Keratinocyte (primary cell): Measurements from ENCODE around the gene AGPS. TPM values are rescaled to one million over a fixed set of nuclear protein-coding genes. Genes with fewer than 3 reads are reported as not detected.

Experiments
- DNase-seq: peaks from one replicate; pipeline ENCODE4 v3.0.0-alpha.2; 2011; ENCODE audit warnings: low read depth, missing footprints, low spot score
- FAIRE-seq: peaks from 2 replicates; lab custom pipeline; 2011; peaks lifted over from hg19 to GRCh38; lab: Jason Lieb, UNC
- H2AFZ ChIP-seq: 2 replicates; pipeline ENCODE4 v1.6.0; 2012; ENCODE audit warnings: low read length, control low read depth, inconsistent platforms; ENCODE audit not compliant: control insufficient read depth
- H3K27ac ChIP-seq: 2 replicates; pipeline ENCODE4 v1.5.1; 2011; ENCODE audit warnings: low read length; ENCODE audit not compliant: control insufficient read depth, insufficient read depth
- H3K27me3 ChIP-seq: 3 replicates; pipeline ENCODE4 v1.6.0; 2011; ENCODE audit warnings: low read length; ENCODE audit not compliant: control insufficient read depth, insufficient read depth; ENCODE audit errors: extremely low read depth
- H3K36me3 ChIP-seq, 2 experiments: 2 replicates in 1 of 2; 3 replicates in 1 of 2; pipeline ENCODE4 v1.5.1; 2011; ENCODE audit warnings: low read length in 2 of 2, mild to moderate bottlenecking in 1 of 2; ENCODE audit not compliant: control insufficient read depth in 2 of 2, insufficient read depth in 2 of 2; ENCODE audit errors: extremely low read depth in 1 of 2
- H3K4me1 ChIP-seq: 3 replicates; pipeline ENCODE4 v1.5.1; 2011; ENCODE audit warnings: low read length; ENCODE audit not compliant: control insufficient read depth, insufficient read depth; ENCODE audit errors: extremely low read depth
- H3K4me2 ChIP-seq: 3 replicates; pipeline ENCODE4 v1.6.0; 2011; ENCODE audit warnings: low read depth, low read length; ENCODE audit not compliant: control insufficient read depth, insufficient read depth; ENCODE audit errors: extremely low read depth
- H3K4me3 ChIP-seq, 3 experiments: fragments of 200-600 bp in 1 of 3; sonication (generic) in 1 of 3; 2 replicates in 2 of 3; 3 replicates in 1 of 3; pipeline ENCODE4 v1.5.1; 2011 to 2016; ENCODE audit warnings: low read length in 3 of 3, mild to moderate bottlenecking in 3 of 3, control low read depth in 2 of 3, inconsistent platforms in 1 of 3, low read depth in 1 of 3, mixed read lengths in 1 of 3, mixed run types in 1 of 3, moderate library complexity in 1 of 3; ENCODE audit not compliant: control insufficient read depth in 2 of 3, insufficient read depth in 2 of 3; ENCODE audit errors: extremely low read depth in 1 of 3
- H3K79me2 ChIP-seq: 2 replicates; pipeline ENCODE4 v1.6.0; 2012; ENCODE audit warnings: low read length; ENCODE audit not compliant: control insufficient read depth, insufficient read depth
- H3K9ac ChIP-seq: 3 replicates; pipeline ENCODE4 v1.6.0; 2011; ENCODE audit warnings: low read length; ENCODE audit not compliant: control insufficient read depth, insufficient read depth; ENCODE audit errors: extremely low read depth
- H3K9me1 ChIP-seq: 3 replicates; pipeline ENCODE4 v1.6.0; 2011; ENCODE audit warnings: low read length; ENCODE audit not compliant: control insufficient read depth, insufficient read depth; ENCODE audit errors: extremely low read depth
- H3K9me3 ChIP-seq: 2 replicates; pipeline ENCODE4 v1.5.1; 2012; ENCODE audit warnings: low read depth, low read length; ENCODE audit not compliant: control insufficient read depth
- H4K20me1 ChIP-seq: 3 replicates; pipeline ENCODE4 v1.6.0; 2011; ENCODE audit warnings: low read length; ENCODE audit not compliant: control insufficient read depth, insufficient read depth; ENCODE audit errors: extremely low read depth
- EZH2 ChIP-seq: IDR thresholded peaks from one replicate; pipeline ENCODE4 v1.6.1; 2012; ENCODE audit warnings: inconsistent platforms, mild to moderate bottlenecking, low read length, moderate library complexity
- dilution Hi-C: fragments of 300-500 bp; cut with MboI; formaldehyde crosslinking; loops from one replicate; pipeline ENCODE4 v1.7.0; 2020; ENCODE audit warnings: low sequenced_read_pairs; ENCODE audit not compliant: extremely low pct_ligation_motif_present
- polyA plus RNA-seq, 5 experiments: library from polyadenylated mRNA; depleted of rRNA in 3 of 5; stranded (reverse) in 3 of 5; stranded (forward) in 1 of 5; unstranded in 1 of 5; fragments of >200 nt; gene quantifications; 1 replicate in 1 of 5; 2 replicates in 3 of 5; 3 replicates in 1 of 5; pipeline versions ENCODE4 v1.2.1 to v1.2.3, GENCODE V29; 2011 to 2012; ENCODE audit warnings: missing spikeins in 2 of 5, low read depth in 1 of 5, low replicate concordance in 1 of 5
- TF ChIP-seq, protein P1 (sequence below), 3 experiments: IDR thresholded peaks in 1 of 3; conservative IDR thresholded peaks in 1 of 3; optimal IDR thresholded peaks in 1 of 3; 2 replicates in 2 of 3; 3 replicates in 1 of 3; pipeline versions ENCODE3 to v1.5.1; 2011; ENCODE audit warnings: low read length in 3 of 3, mild to moderate bottlenecking in 3 of 3, moderate library complexity in 2 of 3, control low read depth in 1 of 3, inconsistent platforms in 1 of 3; ENCODE audit not compliant: insufficient read depth in 2 of 3; ENCODE audit errors: extremely low read depth in 1 of 3

The AGPS gene
- polyA plus RNA-seq, 1 donor (not counting 4 experiments of a cell fraction or from before 2014, with no cell fraction given) = 28.0 TPM

DNA sequence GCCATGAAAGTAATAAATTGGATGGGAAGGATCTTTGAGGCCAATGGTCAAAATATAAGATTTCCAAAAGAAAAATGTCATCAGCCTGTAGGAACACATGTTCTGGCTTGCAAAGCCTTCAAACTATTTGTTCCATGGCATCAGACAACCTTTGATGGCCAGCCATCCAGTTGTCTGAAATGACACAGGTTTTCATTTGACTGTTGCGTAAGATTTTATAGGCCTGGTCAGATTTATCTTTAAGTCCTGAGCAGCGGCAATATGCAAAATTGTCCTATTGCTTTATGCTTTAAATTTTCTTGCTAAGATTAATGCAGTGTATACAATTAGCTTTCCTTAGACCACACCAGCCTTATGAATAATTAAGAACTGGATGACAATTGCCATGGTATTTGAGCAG lies 167.1 kb downstream of the AGPS start:
- Histone ChIP-seq H3K79me2 (no peaks in the 10 kb centered on the region), H3K36me3 (no peaks in the 10 kb centered on the region), H3K27me3 (no peaks in the 10 kb centered on the region), H4K20me1 (no peaks in the 10 kb centered on the region), H3K4me2 (no peak overlapping the region), H3K9ac (no peak overlapping the region), H3K27ac (no peak overlapping the region), H3K9me3 (no peaks in the 10 kb centered on the region), H3K4me3 (no peak overlapping the region), H2AFZ (no peak overlapping the region), H3K9me1 (no peaks in the 10 kb centered on the region), H3K4me1 (no peaks in the 10 kb centered on the region)
- no peak for DNase-seq
- TF ChIP-seq, protein P1, sequence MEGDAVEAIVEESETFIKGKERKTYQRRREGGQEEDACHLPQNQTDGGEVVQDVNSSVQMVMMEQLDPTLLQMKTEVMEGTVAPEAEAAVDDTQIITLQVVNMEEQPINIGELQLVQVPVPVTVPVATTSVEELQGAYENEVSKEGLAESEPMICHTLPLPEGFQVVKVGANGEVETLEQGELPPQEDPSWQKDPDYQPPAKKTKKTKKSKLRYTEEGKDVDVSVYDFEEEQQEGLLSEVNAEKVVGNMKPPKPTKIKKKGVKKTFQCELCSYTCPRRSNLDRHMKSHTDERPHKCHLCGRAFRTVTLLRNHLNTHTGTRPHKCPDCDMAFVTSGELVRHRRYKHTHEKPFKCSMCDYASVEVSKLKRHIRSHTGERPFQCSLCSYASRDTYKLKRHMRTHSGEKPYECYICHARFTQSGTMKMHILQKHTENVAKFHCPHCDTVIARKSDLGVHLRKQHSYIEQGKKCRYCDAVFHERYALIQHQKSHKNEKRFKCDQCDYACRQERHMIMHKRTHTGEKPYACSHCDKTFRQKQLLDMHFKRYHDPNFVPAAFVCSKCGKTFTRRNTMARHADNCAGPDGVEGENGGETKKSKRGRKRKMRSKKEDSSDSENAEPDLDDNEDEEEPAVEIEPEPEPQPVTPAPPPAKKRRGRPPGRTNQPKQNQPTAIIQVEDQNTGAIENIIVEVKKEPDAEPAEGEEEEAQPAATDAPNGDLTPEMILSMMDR (optimal IDR thresholded peaks at IDR 0.05 in 1 of 3, IDR thresholded peaks at IDR 0.05 in 1 of 3, conservative IDR thresholded peaks at IDR 0.05 in 1 of 3; ENCODE audit: extremely low read depth in 1 of 3, insufficient read depth in 2 of 3, low read length in 3 of 3) = no peak
- no peak for TF ChIP-seq EZH2
- no peak for FAIRE-seq
- dilution Hi-C loops = no loop called here

DNA sequence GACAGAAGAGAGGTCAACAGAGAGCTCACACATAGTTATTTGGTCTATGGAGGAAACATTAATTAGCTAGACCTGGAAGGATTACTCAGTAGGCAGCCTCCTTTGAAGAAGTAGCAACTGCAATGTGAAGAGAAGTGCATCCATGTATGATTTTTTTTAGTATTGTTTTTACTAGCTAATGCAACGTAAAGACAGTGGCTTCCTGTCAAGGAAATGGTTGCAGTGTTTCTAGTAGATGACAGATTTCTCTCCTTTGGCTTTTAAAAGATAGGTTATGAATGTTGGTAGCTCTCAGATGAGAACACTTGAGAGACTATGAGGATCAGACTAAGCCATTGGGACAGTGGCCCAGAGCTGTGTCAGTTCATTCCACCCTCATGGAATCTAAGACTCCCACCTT lies 175.8 kb downstream of the AGPS start:
- H3K79me2 ChIP-seq = no peaks in the 10 kb centered on the region
- TF ChIP-seq EZH2 = no peak
- TF ChIP-seq, protein P1 (optimal IDR thresholded peaks at IDR 0.05 in 1 of 3, IDR thresholded peaks at IDR 0.05 in 1 of 3, conservative IDR thresholded peaks at IDR 0.05 in 1 of 3; ENCODE audit: extremely low read depth in 1 of 3, insufficient read depth in 2 of 3, low read length in 3 of 3) = no peak
- no peaks in the 10 kb centered on the region for H3K9me3 ChIP-seq
- H3K36me3 ChIP-seq = no peaks in the 10 kb centered on the region
- no peaks in the 10 kb centered on the region for H3K4me1 ChIP-seq
- H3K4me3 ChIP-seq = no peak overlapping the region
- H3K27ac ChIP-seq = no peak overlapping the region
- no peaks in the 10 kb centered on the region for H3K9me1 ChIP-seq
- no peaks in the 10 kb centered on the region for H3K27me3 ChIP-seq
- no peak for DNase-seq
- H3K9ac ChIP-seq = no peak overlapping the region
- H2AFZ ChIP-seq = no peak overlapping the region
- FAIRE-seq = no peak
- no peaks in the 10 kb centered on the region for H4K20me1 ChIP-seq
- H3K4me2 ChIP-seq = no peak overlapping the region
- dilution Hi-C loops = no loop called here
